ENCODE data around the gene LPIN3. TPM values are rescaled to one million over a fixed set of nuclear protein-coding genes. Genes with fewer than 3 reads are reported as not detected.

LPIN3 gene
- total and polyA plus RNA-seq, 12 donors: 11.1 to 45.5 (median 18.2) TPM

GRCh38 chr20:41355192-41355591, 14.6 kb downstream of the LPIN3 start:
- peaks cover 0 to 19% (median 0%) of the 10 kb centered on the region in 9 donors for H3K4me1 ChIP-seq
- no peak overlapping the region for H3K4me3 ChIP-seq
- no peak overlapping the region for H3K27ac ChIP-seq
- WGBS, 2 donors: 99 to 100% methylated on average over 3 of the region's 3 CpGs
- no peak for TF ChIP-seq CTCF (IDR thresholded peaks at IDR 0.05)
- H3K9me3 ChIP-seq: no peaks in the 10 kb centered on the region
- no peaks in the 10 kb centered on the region for H3K27me3 ChIP-seq
- intact Hi-C loops (cut with DNase I): loop anchor here in 1 of 10 donors (5.0 kb wide), 1 partner anchor 42 kb away; no protein-coding TSS in a partner anchor
- H3K36me3 ChIP-seq: peaks cover 0 to 70% (median 27%) of the 10 kb centered on the region in 9 donors
- DNase-seq (no peak), ATAC-seq (no peak)

GRCh38 chr20:41355598-41356203, 15.1 kb downstream of the LPIN3 start:
- no peak for TF ChIP-seq CTCF (IDR thresholded peaks at IDR 0.05)
- no peak overlapping the region for H3K27ac ChIP-seq
- intact Hi-C loops (cut with DNase I): loop anchor here in 1 of 10 donors (5.0 kb wide), 1 partner anchor 42 kb away; no protein-coding TSS in a partner anchor
- H3K27me3 ChIP-seq: no peaks in the 10 kb centered on the region
- DNase-seq (no peak), ATAC-seq (no peak)
- peaks cover 0 to 66% (median 27%) of the 10 kb centered on the region in 9 donors for H3K36me3 ChIP-seq
- H3K4me1 ChIP-seq: peaks cover 0 to 24% (median 0%) of the 10 kb centered on the region in 9 donors
- H3K9me3 ChIP-seq: no peaks in the 10 kb centered on the region
- no peak overlapping the region for H3K4me3 ChIP-seq
- 87 to 94% methylated on average over 7 of the region's 7 CpGs for WGBS, 2 donors

- no peak overlapping the region for H3K4me3 ChIP-seq
- intact Hi-C loops (cut with DNase I): loop anchor here in 1 of 10 donors (5.0 kb wide), 1 partner anchor 40 kb away; no protein-coding TSS in a partner anchor
- 80 to 83% methylated on average over 13 of the region's 13 CpGs for WGBS, 2 donors
- TF ChIP-seq CTCF (IDR thresholded peaks at IDR 0.05): no peak
- no peak overlapping the region for H3K27ac ChIP-seq
- DNase-seq (no peak), ATAC-seq (no peak)
- peaks cover 0 to 58% (median 20%) of the 10 kb centered on the region in 9 donors for H3K36me3 ChIP-seq
- H3K9me3 ChIP-seq: no peaks in the 10 kb centered on the region
- H3K4me1 ChIP-seq: peaks cover 0 to 37% (median 0%) of the 10 kb centered on the region in 9 donors
- no peaks in the 10 kb centered on the region for H3K27me3 ChIP-seq
Observed at GRCh38 chr20:41356951-41357350, 16.3 kb downstream of the LPIN3 start.

GRCh38 chr20:41357424-41358163, 17.0 kb downstream of the LPIN3 start:
- H3K9me3 ChIP-seq: no peaks in the 10 kb centered on the region
- intact Hi-C loops (cut with DNase I): loop anchor here in 1 of 10 donors (5.0 kb wide), 1 partner anchor 40 kb away; no protein-coding TSS in a partner anchor
- H3K27ac ChIP-seq: peak overlapping the region in 1 of 10 donors; percentile 16
- ATAC-seq (peak in 2 of 8 donors; percentile 11 to 18), DNase-seq (no peak)
- TF ChIP-seq CTCF (IDR thresholded peaks at IDR 0.05): no peak
- WGBS, 2 donors: 89 to 93% methylated on average over 10 to 11 of the region's 11 CpGs
- no peak overlapping the region for H3K4me3 ChIP-seq
- H3K36me3 ChIP-seq: peaks cover 0 to 51% (median 13%) of the 10 kb centered on the region in 9 donors
- H3K27me3 ChIP-seq: no peaks in the 10 kb centered on the region
- peaks cover 0 to 43% (median 5%) of the 10 kb centered on the region in 9 donors for H3K4me1 ChIP-seq
